ENCODE measurements around the gene MTA2.
"Not testable (repeated sequence)": the region's sequence is repeated elsewhere in the genome, so short reads cannot be mapped to it uniquely, and the experiment has no call there.

MTA2 gene

GRCh38 chr11:62573592-62574362 lies 27.9 kb downstream of the MTA2 start, which contains the start of gene EEF1G:
Gene EEF1G, minus strand, starts transcription at chr11:62573891. Its CDS starts 49 bp downstream, at chr11:62573842.
- DNase-seq (ENCODE audit: low read depth), result peak; percentile 100
- peak within 1 kb of the TSS; percentile 99 for H3K4me3 ChIP-seq (ENCODE audit: low read length)
- TF ChIP-seq CTCF (IDR thresholded peaks at IDR 0.05; ENCODE audit: insufficient read depth, low read depth, low read length, missing control alignments), result no peak

- H3K4me3 ChIP-seq (ENCODE audit: low read length), result peak overlapping the region; percentile 99
- DNase-seq (ENCODE audit: low read depth), result no peak
- TF ChIP-seq CTCF (IDR thresholded peaks at IDR 0.05; ENCODE audit: insufficient read depth, low read depth, low read length, missing control alignments), result no peak
These were observed 28.6 kb downstream of the MTA2 start for GRCh38 chr11:62573006-62573591.

- peak overlapping the region; percentile 99 for H3K4me3 ChIP-seq (ENCODE audit: low read length)
These were observed 29.2 kb downstream of the MTA2 start for GRCh38 chr11:62572431-62572830.

DNA sequence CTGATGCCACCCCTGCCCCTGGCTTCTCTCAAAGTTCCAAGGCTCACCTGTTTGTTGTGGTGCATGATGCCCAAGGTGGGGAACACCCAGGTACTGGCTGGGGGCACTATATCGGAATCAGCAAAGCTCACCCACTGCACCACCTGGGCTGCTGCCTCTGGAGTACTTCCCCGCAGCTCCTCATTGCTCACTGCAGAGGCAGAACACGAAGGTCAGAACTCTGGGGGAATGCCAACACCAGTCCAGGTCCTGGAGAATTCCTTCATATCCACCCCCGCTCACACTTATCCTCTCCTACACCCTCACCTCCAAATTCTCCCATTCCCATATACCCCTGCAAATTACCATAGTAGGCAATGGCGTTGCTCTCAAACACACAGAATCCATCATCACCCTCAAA lies 30.2 kb downstream of the MTA2 start:
- not testable (repeated sequence) for H3K4me3 ChIP-seq (ENCODE audit: low read length); DNase-seq (ENCODE audit: low read depth)

More at GRCh38 chr11:62572431-62572830, 29.2 kb downstream of the MTA2 start:
- TF ChIP-seq CTCF (IDR thresholded peaks at IDR 0.05; ENCODE audit: insufficient read depth, low read depth, low read length, missing control alignments), result no peak
- DNase-seq (ENCODE audit: low read depth), result no peak

DNA sequence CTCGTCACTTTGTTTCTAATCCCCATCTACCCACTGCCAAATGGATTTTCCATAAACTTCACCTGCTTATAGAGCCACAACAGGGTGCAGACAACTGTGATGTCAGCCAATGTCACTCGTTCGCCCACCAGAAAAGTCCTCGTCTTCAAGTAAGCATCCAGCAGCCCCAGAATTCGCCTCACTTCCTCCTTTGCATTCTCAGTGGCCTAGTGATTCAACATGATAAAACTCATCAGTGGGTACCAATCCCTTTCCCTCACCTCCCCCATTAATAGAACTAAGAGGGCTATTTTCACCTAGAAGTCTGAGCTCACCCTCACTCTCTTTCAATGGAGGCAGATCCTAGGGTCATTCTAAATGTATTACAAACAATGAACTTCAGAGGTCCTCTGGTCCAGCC lies 30.8 kb downstream of the MTA2 start:
- H3K4me3 ChIP-seq (ENCODE audit: low read length); DNase-seq (ENCODE audit: low read depth): not testable (repeated sequence)

GRCh38 chr11:62569611-62570010 lies 32.1 kb downstream of the MTA2 start:
- no peak for DNase-seq (ENCODE audit: low read depth)
- TF ChIP-seq CTCF (IDR thresholded peaks at IDR 0.05; ENCODE audit: insufficient read depth, low read depth, low read length, missing control alignments), result no peak
- no peak overlapping the region for H3K4me3 ChIP-seq (ENCODE audit: low read length)

- DNase-seq (ENCODE audit: low read depth), result no peak
- TF ChIP-seq CTCF (IDR thresholded peaks at IDR 0.05; ENCODE audit: insufficient read depth, low read depth, low read length, missing control alignments), result no peak
- H3K4me3 ChIP-seq (ENCODE audit: low read length), result no peak overlapping the region
These were observed 34.5 kb downstream of the MTA2 start for GRCh38 chr11:62567018-62567633.
